Activated T-cell treated with anti-CD3 and anti-CD28 coated beads, Interleukin-2, amount 50 U/mL, for 24 hours (primary cell): ENCODE measurements around the gene NELL2.

Source experiments
- DNase-seq: peaks from one replicate; pipeline ENCODE4 v3.0.0-alpha.2; 2020
- H3K27ac Mint-ChIP-seq: 2 replicates; pipeline ENCODE4 v1.8.0; 2020; ENCODE audit warnings: mild to moderate bottlenecking, mixed read lengths
- H3K27me3 Mint-ChIP-seq: 2 replicates; pipeline ENCODE4 v1.8.0; 2020; ENCODE audit warnings: mixed read lengths
- H3K36me3 Mint-ChIP-seq: 2 replicates; pipeline ENCODE4 v1.8.0; 2020; ENCODE audit warnings: low read depth, mixed read lengths
- H3K4me1 Mint-ChIP-seq: 2 replicates; pipeline ENCODE4 v1.8.0; 2020; ENCODE audit warnings: low read depth, mixed read lengths
- H3K4me3 Mint-ChIP-seq: 2 replicates; pipeline ENCODE4 v1.8.0; 2020; ENCODE audit warnings: mild to moderate bottlenecking, moderate library complexity, mixed read lengths
- H3K9me3 Mint-ChIP-seq: 2 replicates; pipeline ENCODE4 v1.8.0; 2020; ENCODE audit warnings: mixed read lengths

Gene NELL2

DNA sequence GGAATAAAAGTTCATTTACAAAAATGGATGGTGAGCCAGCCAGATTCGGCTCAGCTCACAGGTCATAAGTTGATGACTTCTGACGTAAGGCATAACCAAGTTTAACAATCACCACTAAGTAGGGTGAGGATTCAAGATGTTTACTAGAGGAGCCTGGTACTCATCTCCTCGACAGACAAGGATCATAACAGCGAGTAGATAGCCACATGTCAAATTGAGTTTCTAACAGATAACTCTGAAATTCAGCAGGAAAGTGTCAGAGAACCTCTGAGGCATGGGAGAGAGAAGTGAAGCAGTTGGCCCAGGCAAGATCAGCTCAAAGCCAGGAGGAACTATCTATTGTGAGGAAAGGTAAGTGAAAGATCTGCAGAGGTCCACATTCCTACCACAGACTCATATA lies 208.7 kb downstream of the NELL2 start:
- H3K27me3 Mint-ChIP-seq = no peaks in the 10 kb centered on the region
- no peak for DNase-seq
- H3K9me3 Mint-ChIP-seq = peaks cover 30% of the 10 kb centered on the region
- H3K4me1 Mint-ChIP-seq = peaks cover 2% of the 10 kb centered on the region
- H3K4me3 Mint-ChIP-seq = no peak overlapping the region
- H3K27ac Mint-ChIP-seq = no peak overlapping the region
- peaks cover 60% of the 10 kb centered on the region for H3K36me3 Mint-ChIP-seq

DNA sequence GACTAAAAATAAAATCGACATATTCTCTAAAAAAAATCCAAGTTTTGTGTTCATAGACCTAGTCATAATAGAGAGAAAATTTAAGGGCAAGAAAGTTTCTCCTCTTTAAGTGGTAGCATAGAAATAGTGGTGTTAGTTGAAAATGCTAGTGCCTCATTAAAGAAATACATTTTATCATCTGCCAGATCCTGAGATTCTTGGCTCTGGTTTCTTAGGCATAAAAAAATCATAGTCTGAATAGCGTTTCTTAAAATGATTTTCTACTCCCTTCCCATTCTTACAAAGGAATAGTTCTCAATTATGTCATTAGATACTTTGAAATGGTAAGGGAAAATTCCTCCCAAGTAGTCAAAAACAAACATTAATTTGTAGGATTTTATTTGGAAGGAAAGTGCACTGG lies 212.8 kb downstream of the NELL2 start:
- Mint-ChIP-seq H3K4me3 (no peak overlapping the region), H3K27me3 (no peaks in the 10 kb centered on the region), H3K36me3 (peaks cover 63% of the 10 kb centered on the region)

GRCh38 chr12:44655846-44656245 lies 220.3 kb downstream of the NELL2 start:
- no peak overlapping the region for H3K27ac Mint-ChIP-seq
- no peak for DNase-seq
- peaks cover 35% of the 10 kb centered on the region for H3K36me3 Mint-ChIP-seq
- no peaks in the 10 kb centered on the region for H3K27me3 Mint-ChIP-seq
- no peak overlapping the region for H3K4me3 Mint-ChIP-seq
- H3K9me3 Mint-ChIP-seq = no peaks in the 10 kb centered on the region
- peaks cover 21% of the 10 kb centered on the region for H3K4me1 Mint-ChIP-seq

More for the DNA sequence above, 212.8 kb downstream of the NELL2 start:
- H3K4me1 Mint-ChIP-seq = peaks cover 4% of the 10 kb centered on the region
- H3K9me3 Mint-ChIP-seq = peaks cover 2% of the 10 kb centered on the region
- DNase-seq = no peak
- H3K27ac Mint-ChIP-seq = no peak overlapping the region

DNA sequence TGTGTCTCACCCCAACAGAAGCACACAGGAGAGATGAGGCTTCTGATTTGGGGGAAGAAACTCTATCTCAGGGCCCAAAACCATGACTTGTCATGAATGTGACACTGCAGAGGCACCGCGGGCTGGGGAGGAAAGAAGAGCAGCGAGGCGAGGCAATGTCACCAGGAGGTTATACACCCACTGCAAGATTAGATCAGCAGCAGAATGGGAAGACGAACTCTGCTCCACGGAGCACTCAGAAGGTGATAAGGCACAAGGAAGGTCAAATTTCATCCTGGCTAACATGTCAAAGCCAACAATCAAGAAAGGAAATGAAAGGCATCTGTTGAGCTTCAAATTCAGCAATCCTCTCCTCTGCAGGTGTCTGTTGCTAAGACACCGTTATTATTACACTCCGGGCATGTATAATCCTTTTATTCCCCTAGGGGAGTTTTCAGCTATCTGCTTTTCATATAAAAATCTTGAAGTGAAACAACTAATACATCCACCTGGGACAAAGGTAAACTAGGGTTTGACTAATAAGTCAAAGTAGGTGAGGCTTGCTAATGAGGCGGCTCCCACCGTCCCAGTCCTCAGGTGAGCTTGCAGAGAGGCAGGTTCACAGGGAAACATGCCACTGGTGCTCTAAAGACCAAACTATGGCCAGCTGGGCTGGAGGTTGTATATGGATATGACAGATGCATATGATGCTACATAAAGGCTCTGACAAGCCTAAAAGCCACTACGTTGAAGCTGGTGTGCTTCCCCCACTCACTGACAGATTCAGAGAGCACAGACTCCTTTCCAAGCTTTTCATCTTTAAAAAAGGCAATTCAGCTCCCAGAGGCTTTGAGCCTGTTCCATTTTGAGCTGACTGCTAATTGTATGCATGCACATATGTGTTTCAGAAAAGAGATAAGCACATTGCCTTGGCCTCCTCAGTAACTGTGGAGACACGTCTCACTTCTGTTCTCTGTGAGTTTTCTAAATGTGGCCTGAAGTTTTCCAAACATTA lies 221.2 kb downstream of the NELL2 start:
- H3K9me3 Mint-ChIP-seq = no peaks in the 10 kb centered on the region
- no peak overlapping the region for H3K27ac Mint-ChIP-seq
- peaks cover 21% of the 10 kb centered on the region for H3K4me1 Mint-ChIP-seq
- no peak for DNase-seq
- H3K4me3 Mint-ChIP-seq = no peak overlapping the region
- peaks cover 27% of the 10 kb centered on the region for H3K36me3 Mint-ChIP-seq
- H3K27me3 Mint-ChIP-seq = no peaks in the 10 kb centered on the region

DNA sequence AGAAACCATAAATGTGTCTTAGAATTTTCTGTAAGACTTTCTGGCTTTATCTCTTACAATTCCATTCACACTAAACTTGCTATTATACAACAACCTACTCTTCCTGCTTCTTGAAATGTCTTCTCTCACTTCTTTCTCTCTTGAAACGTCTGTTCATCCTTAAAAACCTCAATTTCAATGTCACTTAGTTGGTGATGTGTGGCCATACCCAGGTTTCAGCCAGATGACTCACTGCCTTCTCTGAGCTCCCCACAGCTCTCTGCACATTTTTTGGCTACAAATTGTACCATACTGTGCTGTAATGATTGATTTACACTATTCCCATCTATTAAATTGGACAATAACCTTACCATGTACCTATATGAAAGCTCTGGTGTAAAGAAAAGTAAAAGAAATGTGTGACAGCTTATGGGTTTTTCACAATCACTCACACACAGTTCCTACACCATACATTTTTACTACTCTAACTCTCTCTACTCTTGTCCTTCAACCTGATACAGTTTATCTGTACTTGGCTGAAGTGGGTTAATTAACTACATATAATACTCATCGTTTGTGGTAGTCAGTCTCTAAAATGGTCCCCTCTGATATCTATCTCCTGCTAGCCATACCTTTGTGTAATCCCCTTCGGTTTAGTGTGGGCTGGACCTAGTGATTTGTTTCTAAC lies 222.1 kb downstream of the NELL2 start:
- no peak for DNase-seq
- Mint-ChIP-seq H3K4me3 (no peak overlapping the region), H3K4me1 (peaks cover 27% of the 10 kb centered on the region), H3K36me3 (peaks cover 24% of the 10 kb centered on the region), H3K9me3 (no peaks in the 10 kb centered on the region), H3K27ac (no peak overlapping the region), H3K27me3 (no peaks in the 10 kb centered on the region)

DNA sequence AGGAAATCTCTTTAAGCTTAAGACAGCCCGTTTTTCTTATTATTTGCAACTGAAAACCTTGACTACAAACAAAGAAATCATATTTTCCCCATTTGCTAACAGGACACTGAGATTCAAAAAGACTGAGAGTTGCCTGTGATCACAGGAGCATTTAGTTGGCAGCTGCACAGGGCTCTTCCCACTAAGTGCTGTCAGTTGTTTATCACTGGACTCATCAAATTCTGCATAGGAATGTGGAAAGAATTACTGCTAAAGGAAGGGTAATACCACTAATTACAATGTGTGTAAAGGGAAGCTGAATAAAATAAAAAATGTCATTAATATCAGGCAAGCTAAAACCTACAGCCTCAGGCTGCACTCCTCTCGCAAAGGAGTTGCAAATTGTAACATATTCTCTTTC lies 226.4 kb downstream of the NELL2 start:
- DNase-seq = no peak
- Mint-ChIP-seq H3K27ac (no peak overlapping the region), H3K4me1 (peaks cover 34% of the 10 kb centered on the region), H3K36me3 (peaks cover 9% of the 10 kb centered on the region), H3K9me3 (no peaks in the 10 kb centered on the region), H3K4me3 (no peak overlapping the region), H3K27me3 (no peaks in the 10 kb centered on the region)

DNA sequence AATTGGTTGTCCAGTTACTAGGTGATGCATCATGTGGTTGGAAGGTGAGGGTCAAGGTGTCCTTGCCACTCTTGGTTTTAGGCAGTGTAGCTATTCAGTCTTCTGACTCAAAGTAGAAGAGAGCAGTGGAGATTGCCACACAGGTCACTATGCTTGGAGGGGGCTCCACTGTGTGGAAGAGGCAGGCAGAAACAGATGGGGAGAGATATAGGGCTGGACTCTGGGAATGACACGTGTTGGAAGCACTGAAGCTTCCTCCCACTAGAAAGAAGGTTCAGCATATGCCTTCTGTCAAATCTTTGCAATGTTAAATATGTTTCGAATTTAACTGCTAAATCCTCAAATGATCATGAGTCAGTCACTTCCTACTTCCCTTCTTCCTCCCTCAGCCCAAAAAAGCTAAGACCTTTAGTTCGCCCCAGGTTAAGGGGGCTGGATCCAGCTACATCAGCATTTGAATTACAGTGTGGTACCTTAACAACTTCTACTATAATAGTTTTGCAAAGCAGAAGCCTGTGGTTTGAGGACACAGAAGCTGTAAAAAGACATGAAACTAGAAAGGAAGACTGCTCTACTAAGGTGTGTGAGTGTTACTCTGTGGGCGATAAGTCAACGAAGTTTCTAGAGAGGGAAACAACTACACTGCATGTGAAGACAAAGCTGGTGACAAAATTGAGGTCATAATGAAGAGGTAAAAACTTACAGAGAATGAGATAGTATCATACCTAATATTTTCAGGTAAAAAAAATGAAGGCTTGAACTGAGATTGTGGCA lies 228.0 kb downstream of the NELL2 start:
- H3K27me3 Mint-ChIP-seq = no peaks in the 10 kb centered on the region
- DNase-seq = no peak
- no peak overlapping the region for H3K27ac Mint-ChIP-seq

GRCh38 chr12:44640427-44641190 lies 235.5 kb downstream of the NELL2 start:
- Mint-ChIP-seq H3K27me3 (no peaks in the 10 kb centered on the region), H3K9me3 (no peaks in the 10 kb centered on the region), H3K36me3 (peaks cover 43% of the 10 kb centered on the region), H3K27ac (no peak overlapping the region), H3K4me3 (no peak overlapping the region), H3K4me1 (no peaks in the 10 kb centered on the region)
- DNase-seq = no peak

More for the DNA sequence above, 228.0 kb downstream of the NELL2 start:
- H3K4me3 Mint-ChIP-seq = no peak overlapping the region
- peaks cover 13% of the 10 kb centered on the region for H3K36me3 Mint-ChIP-seq
- peaks cover 18% of the 10 kb centered on the region for H3K4me1 Mint-ChIP-seq
- no peaks in the 10 kb centered on the region for H3K9me3 Mint-ChIP-seq

DNA sequence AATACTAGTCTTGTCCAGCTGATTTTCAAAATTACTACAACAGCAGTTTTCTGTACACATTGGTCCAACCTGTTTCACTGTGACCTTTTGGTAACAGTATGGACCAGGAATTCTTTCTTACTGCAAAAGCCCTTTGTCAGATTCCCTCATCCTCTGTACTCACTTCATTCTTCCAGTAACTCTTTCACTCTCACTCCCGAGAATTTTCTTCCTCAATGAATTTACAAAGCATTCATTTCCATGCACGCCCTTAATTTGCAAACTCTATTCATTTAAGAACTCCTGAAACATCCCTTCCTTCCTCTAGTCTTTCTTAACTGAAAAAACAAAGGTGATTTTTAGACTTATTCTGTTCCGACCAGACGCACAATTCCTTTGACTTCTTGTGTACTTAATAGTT lies 238.2 kb downstream of the NELL2 start:
- peaks cover 41% of the 10 kb centered on the region for H3K36me3 Mint-ChIP-seq
- no peak for DNase-seq
- H3K9me3 Mint-ChIP-seq = no peaks in the 10 kb centered on the region
- no peak overlapping the region for H3K27ac Mint-ChIP-seq
- no peaks in the 10 kb centered on the region for H3K4me1 Mint-ChIP-seq
- no peak overlapping the region for H3K4me3 Mint-ChIP-seq
- no peaks in the 10 kb centered on the region for H3K27me3 Mint-ChIP-seq

DNA sequence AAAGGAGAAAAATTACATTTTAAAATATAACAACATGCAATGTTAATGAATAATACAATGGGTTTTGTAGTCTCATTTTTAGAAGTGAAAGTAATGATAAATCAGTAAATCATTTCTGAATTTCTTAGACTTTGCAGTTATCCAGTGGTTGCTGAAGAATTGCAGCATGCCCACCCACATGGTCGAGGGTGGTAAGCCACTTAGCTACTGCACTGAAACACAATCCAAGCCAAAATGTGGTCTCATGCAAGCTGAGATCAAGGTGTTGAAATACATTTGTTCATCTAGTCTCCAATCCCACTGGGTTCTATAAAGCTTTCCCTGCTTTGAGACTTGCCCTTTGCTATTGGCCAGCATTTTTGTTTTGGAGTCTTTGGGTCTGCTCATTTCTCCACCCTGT lies 247.9 kb downstream of the NELL2 start:
- peaks cover 11% of the 10 kb centered on the region for H3K4me1 Mint-ChIP-seq
- H3K9me3 Mint-ChIP-seq = no peaks in the 10 kb centered on the region
- no peak overlapping the region for H3K27ac Mint-ChIP-seq
- no peaks in the 10 kb centered on the region for H3K27me3 Mint-ChIP-seq
- DNase-seq = no peak
- H3K4me3 Mint-ChIP-seq = no peak overlapping the region
- H3K36me3 Mint-ChIP-seq = peaks cover 25% of the 10 kb centered on the region

DNA sequence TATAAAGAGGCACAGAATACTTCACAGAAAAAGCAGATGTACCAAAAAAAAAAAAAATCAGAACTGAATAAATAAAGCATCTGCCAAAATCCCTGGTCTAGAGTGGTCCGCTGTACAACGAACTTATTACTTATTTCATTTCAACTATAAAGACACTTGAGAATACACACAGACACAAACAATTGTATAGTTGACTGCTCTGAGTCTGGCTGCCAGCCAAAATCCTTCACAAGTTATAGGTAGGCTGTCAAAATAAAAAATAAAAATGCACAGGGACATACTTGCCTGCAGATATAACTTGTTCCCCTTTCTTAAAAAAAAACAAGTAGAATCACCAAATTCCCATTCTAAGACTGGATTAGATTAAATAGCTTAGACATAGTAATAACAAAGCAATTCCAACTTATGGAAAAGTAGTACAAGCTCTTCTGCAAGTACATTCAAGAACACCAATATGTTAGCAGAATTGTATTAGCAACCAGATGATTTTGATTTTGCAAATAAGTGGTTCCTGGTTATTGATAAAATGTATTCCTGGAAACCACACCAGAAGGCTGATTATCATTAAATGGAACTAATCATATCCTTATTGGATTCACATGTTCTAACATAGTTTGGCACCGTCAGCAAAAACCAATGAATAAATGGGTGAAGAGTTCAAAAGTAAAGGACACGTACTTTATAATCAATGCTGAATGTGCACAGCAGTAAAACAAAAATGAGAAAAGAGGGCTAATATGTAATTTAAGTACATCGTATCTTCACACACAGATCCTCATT lies 248.5 kb downstream of the NELL2 start:
- Mint-ChIP-seq H3K27me3 (no peaks in the 10 kb centered on the region), H3K9me3 (no peaks in the 10 kb centered on the region), H3K27ac (no peak overlapping the region), H3K4me1 (peaks cover 11% of the 10 kb centered on the region), H3K36me3 (peaks cover 25% of the 10 kb centered on the region), H3K4me3 (no peak overlapping the region)
- DNase-seq = no peak

DNA sequence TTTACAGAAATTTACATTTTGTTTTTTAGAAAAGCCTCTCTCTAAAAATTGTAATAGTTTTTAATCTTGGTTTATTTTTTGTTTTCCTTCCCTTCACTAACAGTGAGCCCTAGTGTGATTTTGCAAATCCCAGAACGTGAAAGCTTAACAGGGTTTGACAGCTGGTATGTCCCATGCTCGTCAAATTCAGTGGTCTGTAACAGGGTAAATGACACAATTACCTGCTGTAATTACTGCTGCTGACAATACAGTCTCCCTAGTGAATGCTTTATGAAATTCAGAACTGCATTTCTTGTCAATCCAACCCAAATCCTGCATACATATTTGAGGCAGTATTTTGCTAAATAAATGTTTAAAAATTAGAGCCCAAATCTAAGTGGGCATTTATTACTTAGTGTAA lies 249.2 kb downstream of the NELL2 start:
- no peaks in the 10 kb centered on the region for H3K9me3 Mint-ChIP-seq
- peaks cover 11% of the 10 kb centered on the region for H3K4me1 Mint-ChIP-seq
- H3K4me3 Mint-ChIP-seq = no peak overlapping the region
- DNase-seq = no peak
- H3K36me3 Mint-ChIP-seq = peaks cover 22% of the 10 kb centered on the region
- no peaks in the 10 kb centered on the region for H3K27me3 Mint-ChIP-seq
- H3K27ac Mint-ChIP-seq = no peak overlapping the region

DNA sequence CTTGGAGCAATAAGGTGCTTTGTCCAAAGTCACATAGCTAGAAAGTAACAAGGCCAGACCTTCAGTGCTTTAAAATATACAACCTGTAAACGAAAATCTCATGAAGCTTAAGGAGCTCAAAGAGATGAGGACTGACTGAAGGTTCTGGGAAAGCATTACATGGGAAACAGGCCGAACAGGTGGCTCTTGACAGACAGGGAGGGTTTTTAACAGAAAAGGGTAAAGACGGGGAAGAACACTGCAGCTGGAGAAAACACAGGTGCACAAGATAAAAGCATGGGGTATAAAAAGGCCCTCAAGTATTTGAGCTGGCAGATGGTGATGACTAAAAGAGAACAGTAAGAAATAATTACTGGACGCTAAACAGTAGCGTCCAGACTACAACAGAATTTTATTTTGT lies 257.2 kb downstream of the NELL2 start:
- no peak for DNase-seq
- Mint-ChIP-seq H3K4me3 (no peak overlapping the region), H3K27me3 (no peaks in the 10 kb centered on the region), H3K9me3 (no peaks in the 10 kb centered on the region), H3K4me1 (no peaks in the 10 kb centered on the region), H3K36me3 (no peaks in the 10 kb centered on the region), H3K27ac (no peak overlapping the region)
